Measurements from ENCODE around the gene JARID2. TPM values are rescaled to one million over a fixed set of nuclear protein-coding genes. Genes with fewer than 3 reads are reported as not detected.

The JARID2 gene
- total and polyA plus RNA-seq, 9 of the 15 experiments (the other 6 are each of a cell fraction or from before 2014, with no cell fraction given) = 5.0 to 29.0 (median 15.6) TPM

DNA sequence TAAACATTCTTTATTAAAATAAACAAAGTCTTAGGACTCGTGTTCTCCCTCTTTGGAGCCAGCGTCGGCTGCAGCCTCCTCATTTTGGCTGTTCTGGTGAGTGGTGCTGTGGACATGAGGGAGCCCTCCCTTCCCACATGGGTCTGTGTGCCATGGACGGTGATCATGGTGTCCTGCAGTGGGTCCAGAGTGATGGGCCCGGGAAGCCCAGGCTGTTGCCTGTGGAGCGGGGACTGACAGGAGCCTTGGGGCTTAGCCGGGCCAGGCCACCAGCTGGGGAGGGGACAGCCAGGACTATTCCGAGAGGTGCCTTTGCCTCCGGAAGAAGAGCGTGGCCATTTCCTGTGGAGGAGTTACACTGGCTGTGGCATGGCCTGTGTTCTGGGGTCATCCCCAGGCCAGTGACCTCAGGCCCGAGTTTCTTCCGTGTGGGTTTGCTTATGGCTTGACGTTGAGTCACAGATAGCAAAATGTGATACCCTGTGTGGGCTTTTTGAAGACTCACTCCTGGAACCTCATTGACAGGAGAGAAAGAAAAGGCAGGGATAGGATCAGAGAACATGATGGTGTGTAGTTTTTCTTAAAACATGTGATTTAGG, 263.6 kb downstream of the JARID2 start (continued):
- TF ChIP-seq, protein P1, sequence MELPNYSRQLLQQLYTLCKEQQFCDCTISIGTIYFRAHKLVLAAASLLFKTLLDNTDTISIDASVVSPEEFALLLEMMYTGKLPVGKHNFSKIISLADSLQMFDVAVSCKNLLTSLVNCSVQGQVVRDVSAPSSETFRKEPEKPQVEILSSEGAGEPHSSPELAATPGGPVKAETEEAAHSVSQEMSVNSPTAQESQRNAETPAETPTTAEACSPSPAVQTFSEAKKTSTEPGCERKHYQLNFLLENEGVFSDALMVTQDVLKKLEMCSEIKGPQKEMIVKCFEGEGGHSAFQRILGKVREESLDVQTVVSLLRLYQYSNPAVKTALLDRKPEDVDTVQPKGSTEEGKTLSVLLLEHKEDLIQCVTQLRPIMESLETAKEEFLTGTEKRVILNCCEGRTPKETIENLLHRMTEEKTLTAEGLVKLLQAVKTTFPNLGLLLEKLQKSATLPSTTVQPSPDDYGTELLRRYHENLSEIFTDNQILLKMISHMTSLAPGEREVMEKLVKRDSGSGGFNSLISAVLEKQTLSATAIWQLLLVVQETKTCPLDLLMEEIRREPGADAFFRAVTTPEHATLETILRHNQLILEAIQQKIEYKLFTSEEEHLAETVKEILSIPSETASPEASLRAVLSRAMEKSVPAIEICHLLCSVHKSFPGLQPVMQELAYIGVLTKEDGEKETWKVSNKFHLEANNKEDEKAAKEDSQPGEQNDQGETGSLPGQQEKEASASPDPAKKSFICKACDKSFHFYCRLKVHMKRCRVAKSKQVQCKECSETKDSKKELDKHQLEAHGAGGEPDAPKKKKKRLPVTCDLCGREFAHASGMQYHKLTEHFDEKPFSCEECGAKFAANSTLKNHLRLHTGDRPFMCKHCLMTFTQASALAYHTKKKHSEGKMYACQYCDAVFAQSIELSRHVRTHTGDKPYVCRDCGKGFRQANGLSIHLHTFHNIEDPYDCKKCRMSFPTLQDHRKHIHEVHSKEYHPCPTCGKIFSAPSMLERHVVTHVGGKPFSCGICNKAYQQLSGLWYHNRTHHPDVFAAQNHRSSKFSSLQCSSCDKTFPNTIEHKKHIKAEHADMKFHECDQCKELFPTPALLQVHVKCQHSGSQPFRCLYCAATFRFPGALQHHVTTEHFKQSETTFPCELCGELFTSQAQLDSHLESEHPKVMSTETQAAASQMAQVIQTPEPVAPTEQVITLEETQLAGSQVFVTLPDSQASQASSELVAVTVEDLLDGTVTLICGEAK (IDR thresholded peaks at IDR 0.05) = peak; percentile 82
- TF ChIP-seq, protein P1 (CRISPR knock-in tag; IDR thresholded peaks at IDR 0.05) = no peak
- TF ChIP-seq ZNF347 (CRISPR knock-in tag; IDR thresholded peaks at IDR 0.05; ENCODE audit: low read depth) (no peak), GATA2 (CRISPR knock-in tag; IDR thresholded peaks at IDR 0.05) (peak; percentile 64), HDAC2 (IDR thresholded peaks at IDR 0.05) (peak; percentile 57; the same call in 1 of the 2 replicates), GABPA (tag; conservative IDR thresholded peaks at IDR 0.05; ENCODE audit: low read depth) (peak; percentile 90)
- TF ChIP-seq, protein P2, sequence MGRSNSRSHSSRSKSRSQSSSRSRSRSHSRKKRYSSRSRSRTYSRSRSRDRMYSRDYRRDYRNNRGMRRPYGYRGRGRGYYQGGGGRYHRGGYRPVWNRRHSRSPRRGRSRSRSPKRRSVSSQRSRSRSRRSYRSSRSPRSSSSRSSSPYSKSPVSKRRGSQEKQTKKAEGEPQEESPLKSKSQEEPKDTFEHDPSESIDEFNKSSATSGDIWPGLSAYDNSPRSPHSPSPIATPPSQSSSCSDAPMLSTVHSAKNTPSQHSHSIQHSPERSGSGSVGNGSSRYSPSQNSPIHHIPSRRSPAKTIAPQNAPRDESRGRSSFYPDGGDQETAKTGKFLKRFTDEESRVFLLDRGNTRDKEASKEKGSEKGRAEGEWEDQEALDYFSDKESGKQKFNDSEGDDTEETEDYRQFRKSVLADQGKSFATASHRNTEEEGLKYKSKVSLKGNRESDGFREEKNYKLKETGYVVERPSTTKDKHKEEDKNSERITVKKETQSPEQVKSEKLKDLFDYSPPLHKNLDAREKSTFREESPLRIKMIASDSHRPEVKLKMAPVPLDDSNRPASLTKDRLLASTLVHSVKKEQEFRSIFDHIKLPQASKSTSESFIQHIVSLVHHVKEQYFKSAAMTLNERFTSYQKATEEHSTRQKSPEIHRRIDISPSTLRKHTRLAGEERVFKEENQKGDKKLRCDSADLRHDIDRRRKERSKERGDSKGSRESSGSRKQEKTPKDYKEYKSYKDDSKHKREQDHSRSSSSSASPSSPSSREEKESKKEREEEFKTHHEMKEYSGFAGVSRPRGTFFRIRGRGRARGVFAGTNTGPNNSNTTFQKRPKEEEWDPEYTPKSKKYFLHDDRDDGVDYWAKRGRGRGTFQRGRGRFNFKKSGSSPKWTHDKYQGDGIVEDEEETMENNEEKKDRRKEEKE (IDR thresholded peaks at IDR 0.05; ENCODE audit: borderline replicate concordance in 1 of 2, control insufficient read depth in 1 of 2, low read depth in 2 of 2, low read length in 1 of 2) = no peak
- TF ChIP-seq, protein P3, sequence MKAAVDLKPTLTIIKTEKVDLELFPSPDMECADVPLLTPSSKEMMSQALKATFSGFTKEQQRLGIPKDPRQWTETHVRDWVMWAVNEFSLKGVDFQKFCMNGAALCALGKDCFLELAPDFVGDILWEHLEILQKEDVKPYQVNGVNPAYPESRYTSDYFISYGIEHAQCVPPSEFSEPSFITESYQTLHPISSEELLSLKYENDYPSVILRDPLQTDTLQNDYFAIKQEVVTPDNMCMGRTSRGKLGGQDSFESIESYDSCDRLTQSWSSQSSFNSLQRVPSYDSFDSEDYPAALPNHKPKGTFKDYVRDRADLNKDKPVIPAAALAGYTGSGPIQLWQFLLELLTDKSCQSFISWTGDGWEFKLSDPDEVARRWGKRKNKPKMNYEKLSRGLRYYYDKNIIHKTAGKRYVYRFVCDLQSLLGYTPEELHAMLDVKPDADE (conservative IDR thresholded peaks at IDR 0.05; ENCODE audit: control insufficient read depth, low read depth, low read length) = no peak
- TF ChIP-seq, protein P4, sequence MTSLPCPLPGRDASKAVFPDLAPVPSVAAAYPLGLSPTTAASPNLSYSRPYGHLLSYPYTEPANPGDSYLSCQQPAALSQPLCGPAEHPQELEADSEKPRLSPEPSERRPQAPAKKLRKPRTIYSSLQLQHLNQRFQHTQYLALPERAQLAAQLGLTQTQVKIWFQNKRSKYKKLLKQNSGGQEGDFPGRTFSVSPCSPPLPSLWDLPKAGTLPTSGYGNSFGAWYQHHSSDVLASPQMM (CRISPR knock-in tag; IDR thresholded peaks at IDR 0.05) = no peak
- TF ChIP-seq, protein P5, sequence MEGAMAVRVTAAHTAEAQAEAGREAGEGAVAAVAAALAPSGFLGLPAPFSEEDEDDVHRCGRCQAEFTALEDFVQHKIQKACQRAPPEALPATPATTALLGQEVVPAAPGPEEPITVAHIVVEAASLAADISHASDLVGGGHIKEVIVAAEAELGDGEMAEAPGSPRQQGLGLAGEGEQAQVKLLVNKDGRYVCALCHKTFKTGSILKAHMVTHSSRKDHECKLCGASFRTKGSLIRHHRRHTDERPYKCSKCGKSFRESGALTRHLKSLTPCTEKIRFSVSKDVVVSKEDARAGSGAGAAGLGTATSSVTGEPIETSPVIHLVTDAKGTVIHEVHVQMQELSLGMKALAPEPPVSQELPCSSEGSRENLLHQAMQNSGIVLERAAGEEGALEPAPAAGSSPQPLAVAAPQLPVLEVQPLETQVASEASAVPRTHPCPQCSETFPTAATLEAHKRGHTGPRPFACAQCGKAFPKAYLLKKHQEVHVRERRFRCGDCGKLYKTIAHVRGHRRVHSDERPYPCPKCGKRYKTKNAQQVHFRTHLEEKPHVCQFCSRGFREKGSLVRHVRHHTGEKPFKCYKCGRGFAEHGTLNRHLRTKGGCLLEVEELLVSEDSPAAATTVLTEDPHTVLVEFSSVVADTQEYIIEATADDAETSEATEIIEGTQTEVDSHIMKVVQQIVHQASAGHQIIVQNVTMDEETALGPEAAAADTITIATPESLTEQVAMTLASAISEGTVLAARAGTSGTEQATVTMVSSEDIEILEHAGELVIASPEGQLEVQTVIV (CRISPR knock-in tag; IDR thresholded peaks at IDR 0.05; ENCODE audit: borderline replicate concordance) = no peak

All from K562 (cell line).